ENCODE measurements around the gene KRAS.

KRAS gene

GRCh38 chr12:25254271-25254880 lies 3.6 kb upstream of the KRAS start:
- no peak for DNase-seq

- DNase-seq, result no peak
Measured at GRCh38 chr12:25253371-25254068, 2.8 kb upstream of the KRAS start.

- DNase-seq, result no peak
Measured at GRCh38 chr12:25252946-25253345, 2.2 kb upstream of the KRAS start.

- DNase-seq, result no peak
Measured at GRCh38 chr12:25251769-25252168, 1.0 kb upstream of the KRAS start.

- DNase-seq, result peak; percentile 47 to 58
Measured at GRCh38 chr12:25249931-25250738, 594 bp downstream of the KRAS start.

- DNase-seq, result no peak
Measured at GRCh38 chr12:25248732-25249131, 2.0 kb downstream of the KRAS start.

GRCh38 chr12:25248137-25248536 lies 2.6 kb downstream of the KRAS start:
- no peak for DNase-seq

GRCh38 chr12:25245491-25245890 lies 5.2 kb downstream of the KRAS start:
- no peak for DNase-seq

GRCh38 chr12:25243680-25243990 lies 7.1 kb downstream of the KRAS start:
- DNase-seq, result no peak

- no peak for DNase-seq
Measured at GRCh38 chr12:25242981-25243679, 7.6 kb downstream of the KRAS start.

- DNase-seq, result no peak
Measured at GRCh38 chr12:25241167-25242020, 9.3 kb downstream of the KRAS start.

GRCh38 chr12:25236626-25237025 lies 14.1 kb downstream of the KRAS start:
- DNase-seq, result no peak

GRCh38 chr12:25236190-25236589 lies 14.5 kb downstream of the KRAS start:
- no peak for DNase-seq

GRCh38 chr12:25213338-25213737 lies 37.4 kb downstream of the KRAS start:
- no peak for DNase-seq

GRCh38 chr12:25208554-25208953 lies 42.2 kb downstream of the KRAS start:
- no peak for DNase-seq

- DNase-seq, result no peak
Measured at GRCh38 chr12:25207846-25208245, 42.9 kb downstream of the KRAS start.

- no peak for DNase-seq
Measured at GRCh38 chr12:25207411-25207810, 43.3 kb downstream of the KRAS start.

GRCh38 chr12:25202137-25202536 lies 48.6 kb downstream of the KRAS start:
- DNase-seq, result no peak

GRCh38 chr12:25200703-25201102 lies 50.0 kb downstream of the KRAS start:
- no peak for DNase-seq

- no peak for DNase-seq
Measured at GRCh38 chr12:25197608-25198007, 53.1 kb downstream of the KRAS start.

- peak; percentile 96 to 97 for DNase-seq
Measured at GRCh38 chr12:25195056-25195971, 55.4 kb downstream of the KRAS start, which contains the start of the genes DNAI7 and ETFRF1. Gene DNAI7, minus strand, starts transcription at chr12:25195160. Its CDS starts 82 bp downstream, at chr12:25195078. Gene ETFRF1, plus strand, starts transcription at chr12:25195237. Its CDS starts 8,720 bp downstream, at chr12:25203957.

Measured in activated CD4-positive, alpha-beta T cell treated with anti-CD3 and anti-CD28 coated beads, Interleukin-2, amount 50 U/mL, for 48 hours (primary cell).